K562 (cell line): ENCODE data around the gene TMEM19. TPM values are rescaled to one million over a fixed set of nuclear protein-coding genes. Genes with fewer than 3 reads are reported as not detected.

ENCODE experiments used
- CBX3 ChIP-seq, 2 experiments: IDR thresholded peaks; 1 replicate in 1 of 2; 2 replicates in 1 of 2; pipeline ENCODE4 v1.6.1; 2012; ENCODE audit warnings: inconsistent platforms in 2 of 2, low read length in 2 of 2, borderline replicate concordance in 1 of 2, control low read depth in 1 of 2
- NFIX ChIP-seq: fragments of 250-450 bp; sonication (Bioruptor Pico); IDR thresholded peaks from 2 replicates; pipeline ENCODE4 v1.4.0; 2020; ENCODE audit warnings: low read depth, mild to moderate bottlenecking, moderate library complexity
- NFRKB ChIP-seq: fragments of 450-650 bp; IDR thresholded peaks from 2 replicates; pipeline ENCODE4 v1.6.1; 2016; ENCODE audit warnings: low read depth
- PHF8 ChIP-seq: fragments of 200-600 bp; sonication (generic); IDR thresholded peaks from 2 replicates; pipeline ENCODE4 v1.6.1; 2012; ENCODE audit warnings: mixed run types, mild to moderate bottlenecking, inconsistent platforms, low read length, moderate library complexity, borderline replicate concordance
- ZBTB40 ChIP-seq, 2 experiments: fragments of 450-650 bp in 1 of 2; sonication (generic) in 1 of 2; formaldehyde crosslinking in 1 of 2; IDR thresholded peaks; 2 replicates each; pipeline versions ENCODE4 v1.7.1 to v1.9.0; 2016 to 2022; ENCODE audit warnings: inconsistent platforms in 1 of 2, mild to moderate bottlenecking in 1 of 2, missing genetic modification reagents in 1 of 2
- ZNF609 ChIP-seq: sonication (generic); formaldehyde crosslinking; IDR thresholded peaks from 2 replicates; pipeline ENCODE4 v1.8.1; 2023; ENCODE audit warnings: missing genetic modification reagents, mild to moderate bottlenecking, borderline replicate concordance
- polyA plus RNA-seq, 8 experiments: library from polyadenylated mRNA; depleted of rRNA in 4 of 8; stranded (reverse) in 5 of 8; unstranded in 3 of 8; fragments of >200 nt; fragmentation: Nextera tagmentation in 2 of 8; fragmentation: Illumina TruSeq in 1 of 8; extraction: Ambion mirVana in 2 of 8; extraction: Trizol in 1 of 8; gene quantifications; 2 replicates each; pipeline versions ENCODE4 v1.2.1 to v1.2.3, GENCODE V29; 2011 to 2014; ENCODE audit warnings: inconsistent platforms in 1 of 8, missing spikeins in 1 of 8
- total RNA-seq, 7 experiments: library from RNA; depleted of rRNA in 6 of 7; stranded (reverse); fragments of >200 nt in 6 of 7; fragmentation: Illumina TruSeq in 2 of 7; extraction: Trizol in 2 of 7; gene quantifications; 2 replicates each; pipeline versions ENCODE4 v1.2.1 to v1.2.3, GENCODE V29; 2011 to 2021; ENCODE audit warnings: low replicate concordance in 1 of 7

The TMEM19 gene
- total and polyA plus RNA-seq, 9 of the 15 experiments (the other 6 are each of a cell fraction or from before 2014, with no cell fraction given), result 8.2 to 24.2 (median 17.2) TPM

GRCh38 chr12:71662849-71663560, 22.9 kb upstream of the TMEM19 start (continued):
- TF ChIP-seq ZBTB40 (IDR thresholded peaks at IDR 0.05), result peak; percentile 9; the same call in 1 of the 2 replicates
- TF ChIP-seq ZBTB40 (CRISPR knock-in tag; IDR thresholded peaks at IDR 0.05), result no peak
- no peak for TF ChIP-seq ZNF609 (CRISPR knock-in tag)
- TF ChIP-seq PHF8, result no peak
- TF ChIP-seq NFIX, result no peak
- TF ChIP-seq NFRKB, result no peak
- TF ChIP-seq CBX3 (IDR thresholded peaks at IDR 0.05; ENCODE audit: borderline replicate concordance in 1 of 2, low read length in 2 of 2), result no peak
